ENCODE measurements around the gene PRTG. TPM values are rescaled to one million over a fixed set of nuclear protein-coding genes. Genes with fewer than 3 reads are reported as not detected.
"Not testable (repeated sequence)": the region's sequence is repeated elsewhere in the genome, so short reads cannot be mapped to it uniquely, and the experiment has no call there.

PRTG gene
- total RNA-seq, 1 donor from 2014 or later: 2.1 TPM

- no peaks in the 10 kb centered on the region for H3K27me3 Mint-ChIP-seq (ENCODE audit: unreplicated experiment)
- no peak for TF ChIP-seq CTCF (IDR thresholded peaks at IDR 0.05)
- no peaks in the 10 kb centered on the region for H3K9me3 Mint-ChIP-seq (ENCODE audit: unreplicated experiment)
These were observed 44.3 kb downstream of the PRTG start for GRCh38 chr15:55698653-55699052.

GRCh38 chr15:55696221-55696620, 46.7 kb downstream of the PRTG start:
- Mint-ChIP-seq H3K27ac (ENCODE audit: unreplicated experiment) (no peak overlapping the region), H3K36me3 (ENCODE audit: unreplicated experiment) (no peaks in the 10 kb centered on the region), H3K27me3 (ENCODE audit: unreplicated experiment) (no peaks in the 10 kb centered on the region), H3K9me3 (ENCODE audit: unreplicated experiment) (no peaks in the 10 kb centered on the region), H3K4me1 (ENCODE audit: unreplicated experiment) (peaks cover 9% of the 10 kb centered on the region), H3K4me3 (ENCODE audit: unreplicated experiment) (no peak overlapping the region)
- no peak for DNase-seq (ENCODE audit: extremely low spot score, unreplicated experiment)
- no peak for TF ChIP-seq CTCF (IDR thresholded peaks at IDR 0.05)

More at GRCh38 chr15:55698653-55699052, 44.3 kb downstream of the PRTG start:
- DNase-seq (ENCODE audit: extremely low spot score, unreplicated experiment): no peak
- H3K4me3 Mint-ChIP-seq (ENCODE audit: unreplicated experiment): no peak overlapping the region
- H3K27ac Mint-ChIP-seq (ENCODE audit: unreplicated experiment): no peak overlapping the region
- no peaks in the 10 kb centered on the region for H3K36me3 Mint-ChIP-seq (ENCODE audit: unreplicated experiment)
- peaks cover 9% of the 10 kb centered on the region for H3K4me1 Mint-ChIP-seq (ENCODE audit: unreplicated experiment)

- TF ChIP-seq CTCF (IDR thresholded peaks at IDR 0.05): no peak
- DNase-seq (ENCODE audit: extremely low spot score, unreplicated experiment): no peak
- Mint-ChIP-seq H3K36me3 (ENCODE audit: unreplicated experiment) (no peaks in the 10 kb centered on the region), H3K9me3 (ENCODE audit: unreplicated experiment) (no peaks in the 10 kb centered on the region), H3K4me1 (ENCODE audit: unreplicated experiment) (peaks cover 9% of the 10 kb centered on the region), H3K4me3 (ENCODE audit: unreplicated experiment) (no peak overlapping the region), H3K27ac (ENCODE audit: unreplicated experiment) (no peak overlapping the region), H3K27me3 (ENCODE audit: unreplicated experiment) (no peaks in the 10 kb centered on the region)
These were observed 47.5 kb downstream of the PRTG start for GRCh38 chr15:55695432-55695831.

GRCh38 chr15:55694652-55695150, 48.3 kb downstream of the PRTG start:
- Mint-ChIP-seq H3K36me3 (ENCODE audit: unreplicated experiment) (no peaks in the 10 kb centered on the region), H3K27me3 (ENCODE audit: unreplicated experiment) (no peaks in the 10 kb centered on the region), H3K4me1 (ENCODE audit: unreplicated experiment) (peaks cover 9% of the 10 kb centered on the region), H3K27ac (ENCODE audit: unreplicated experiment) (no peak overlapping the region), H3K4me3 (ENCODE audit: unreplicated experiment) (no peak overlapping the region), H3K9me3 (ENCODE audit: unreplicated experiment) (no peaks in the 10 kb centered on the region)
- no peak for TF ChIP-seq CTCF (IDR thresholded peaks at IDR 0.05)
- DNase-seq (ENCODE audit: extremely low spot score, unreplicated experiment): no peak

- H3K4me1 Mint-ChIP-seq (ENCODE audit: unreplicated experiment); H3K27me3 Mint-ChIP-seq (ENCODE audit: unreplicated experiment); H3K36me3 Mint-ChIP-seq (ENCODE audit: unreplicated experiment); DNase-seq (ENCODE audit: extremely low spot score, unreplicated experiment); H3K4me3 Mint-ChIP-seq (ENCODE audit: unreplicated experiment); H3K27ac Mint-ChIP-seq (ENCODE audit: unreplicated experiment); H3K9me3 Mint-ChIP-seq (ENCODE audit: unreplicated experiment): not testable (repeated sequence)
These were observed 49.8 kb downstream of the PRTG start for GRCh38 chr15:55693116-55693515.

- DNase-seq (ENCODE audit: extremely low spot score, unreplicated experiment): no peak
- Mint-ChIP-seq H3K4me1 (ENCODE audit: unreplicated experiment) (no peaks in the 10 kb centered on the region), H3K27me3 (ENCODE audit: unreplicated experiment) (peaks cover 2% of the 10 kb centered on the region), H3K9me3 (ENCODE audit: unreplicated experiment) (no peaks in the 10 kb centered on the region), H3K36me3 (ENCODE audit: unreplicated experiment) (no peaks in the 10 kb centered on the region), H3K4me3 (ENCODE audit: unreplicated experiment) (no peak overlapping the region), H3K27ac (ENCODE audit: unreplicated experiment) (no peak overlapping the region)
- no peak for TF ChIP-seq CTCF (IDR thresholded peaks at IDR 0.05)
These were observed 55.2 kb downstream of the PRTG start for GRCh38 chr15:55687792-55688191.

Data from osteocyte (in vitro differentiated cells).